IMR-90 (cell line): ENCODE data around the gene FAM193B. TPM values are rescaled to one million over a fixed set of nuclear protein-coding genes. Genes with fewer than 3 reads are reported as not detected.
A peak's percentile ranks its signal among the peaks of the same experiment; 100 is the strongest.

Experiments used
- ATAC-seq: fragments of 200-7000 bp; cut with Tn5 transposase; 2 replicates; pipeline ENCODE4 v1.9.1; 2020; ENCODE audit warnings: low read depth, mild to moderate bottlenecking, moderate library complexity
- BruUV-seq: library from RNA; stranded (reverse); fragments of 400-500 nt; replicated peaks from 2 replicates; lab custom pipeline; 2021; lab: Mats Ljungman, UMichigan
- CTCF ChIA-PET: fragments of 300-600 bp; formaldehyde crosslinking; extraction: SDS; loops from one replicate; lab custom pipeline; 2021; ENCODE audit warnings: antibody characterized with exemption; lab: Yijun Ruan, JAX
- POLR2A ChIA-PET: fragments of 300-600 bp; sonication (Branson Sonifier 250); formaldehyde crosslinking; loops from one replicate; lab custom pipeline; 2022; ENCODE audit warnings: antibody characterized with exemption; ENCODE audit not compliant: unreplicated experiment; lab: Charles Lee
- DNase-seq: peaks from one replicate; pipeline ENCODE4 v3.0.0; 2013
- H2AFZ ChIP-seq: replicated peaks from 2 replicates; pipeline ENCODE3; 2013; ENCODE audit warnings: low read length, mild to moderate bottlenecking; ENCODE audit not compliant: poor library complexity
- H2AK5ac ChIP-seq: 2 replicates; pipeline ENCODE4 v1.6.1; 2013; ENCODE audit warnings: low read depth, low read length, inconsistent platforms
- H2AK9ac ChIP-seq: replicated peaks from 2 replicates; pipeline ENCODE3; 2013; ENCODE audit warnings: mild to moderate bottlenecking, low read depth, low read length, moderate library complexity; ENCODE audit not compliant: poor library complexity
- H2BK120ac ChIP-seq: 2 replicates; pipeline ENCODE4 v1.6.1; 2013; ENCODE audit warnings: low read depth, low read length, inconsistent platforms
- H2BK15ac ChIP-seq: 3 replicates; pipeline ENCODE4 v1.6.1; 2013; ENCODE audit warnings: low read depth, low read length, inconsistent platforms
- H2BK20ac ChIP-seq: 2 replicates; pipeline ENCODE4 v1.6.1; 2013; ENCODE audit warnings: low read depth, mild to moderate bottlenecking, inconsistent platforms, low read length, moderate library complexity
- H2BK5ac ChIP-seq: 2 replicates; pipeline ENCODE4 v1.6.1; 2013; ENCODE audit warnings: mild to moderate bottlenecking, low read depth, low read length, inconsistent platforms; ENCODE audit not compliant: poor library complexity, severe bottlenecking
- H3K14ac ChIP-seq: replicated peaks from 2 replicates; pipeline ENCODE4 v1.6.1; 2013; ENCODE audit warnings: low read depth, low read length, inconsistent platforms
- H3K18ac ChIP-seq: 2 replicates; pipeline ENCODE4 v1.6.1; 2013; ENCODE audit warnings: low read depth, low read length, control low read depth
- H3K23ac ChIP-seq: 2 replicates; pipeline ENCODE4 v1.6.1; 2013; ENCODE audit warnings: low read depth, low read length, inconsistent platforms
- H3K27ac ChIP-seq: 2 replicates; pipeline ENCODE4 v1.5.1; 2013; ENCODE audit warnings: mild to moderate bottlenecking, control low read depth, low read length; ENCODE audit not compliant: insufficient read depth
- H3K27me3 ChIP-seq: 2 replicates; pipeline ENCODE4 v1.6.1; 2013; ENCODE audit warnings: low read length; ENCODE audit not compliant: control insufficient read depth, insufficient read depth
- H3K36me3 ChIP-seq: 2 replicates; pipeline ENCODE4 v1.6.1; 2013; ENCODE audit warnings: low read length, mixed read lengths; ENCODE audit not compliant: control insufficient read depth, insufficient read depth
- H3K4ac ChIP-seq: 2 replicates; pipeline ENCODE4 v1.6.1; 2013; ENCODE audit warnings: low read depth, low read length, inconsistent platforms
- H3K4me1 ChIP-seq: 2 replicates; pipeline ENCODE4 v1.6.1; 2013; ENCODE audit warnings: low read length, mixed read lengths; ENCODE audit not compliant: control insufficient read depth, insufficient read depth
- H3K4me2 ChIP-seq: 2 replicates; pipeline ENCODE4 v1.6.1; 2013; ENCODE audit warnings: low read depth, mild to moderate bottlenecking, control low read depth, low read length, moderate library complexity
- H3K4me3 ChIP-seq: 2 replicates; pipeline ENCODE4 v1.5.1; 2013; ENCODE audit warnings: low read depth, mild to moderate bottlenecking, control low read depth, low read length, moderate library complexity; ENCODE audit not compliant: insufficient read depth
- H3K56ac ChIP-seq: 2 replicates; pipeline ENCODE4 v1.6.1; 2013; ENCODE audit warnings: low read length, inconsistent platforms; ENCODE audit not compliant: insufficient read depth; ENCODE audit errors: extremely low read depth
- H3K79me1 ChIP-seq, 2 experiments: 2 replicates each; pipeline ENCODE4 v1.6.1; 2013; ENCODE audit warnings: low read length in 2 of 2, inconsistent platforms in 1 of 2, low read depth in 1 of 2
- H3K9ac ChIP-seq: 2 replicates; pipeline ENCODE4 v1.6.1; 2013; ENCODE audit warnings: low read depth, low read length, control low read depth
- H3K9me1 ChIP-seq: 2 replicates; pipeline ENCODE4 v1.6.1; 2013; ENCODE audit warnings: low read length, inconsistent platforms; ENCODE audit not compliant: insufficient read depth
- H3K9me3 ChIP-seq: 2 replicates; pipeline ENCODE4 v1.6.1; 2013; ENCODE audit warnings: low read length; ENCODE audit not compliant: control insufficient read depth, insufficient read depth
- H4K20me1 ChIP-seq: 2 replicates; pipeline ENCODE4 v1.6.1; 2013; ENCODE audit warnings: low read length, inconsistent platforms; ENCODE audit not compliant: insufficient read depth
- H4K5ac ChIP-seq: 2 replicates; pipeline ENCODE4 v1.6.1; 2013; ENCODE audit warnings: mild to moderate bottlenecking, low read depth, low read length, control low read depth
- H4K8ac ChIP-seq, 2 experiments: 2 replicates each; pipeline ENCODE4 v1.6.1; 2013; ENCODE audit warnings: low read depth in 2 of 2, low read length in 2 of 2, control low read depth in 1 of 2, inconsistent platforms in 1 of 2
- H4K91ac ChIP-seq: 2 replicates; pipeline ENCODE4 v1.6.1; 2013; ENCODE audit warnings: low read depth, low read length, inconsistent platforms; ENCODE audit not compliant: insufficient read depth
- BHLHE40 ChIP-seq: fragments of 150-350 bp; IDR thresholded peaks from 2 replicates; pipeline ENCODE4 v1.6.1; 2016; ENCODE audit warnings: mild to moderate bottlenecking, low read depth, low read length
- MAFK ChIP-seq: IDR thresholded peaks from 2 replicates; pipeline ENCODE4 v1.6.1; 2012; ENCODE audit warnings: low read depth, low read length, improper control_type of control experiment
- WGBS, 2 experiments: methylation state at CpG; one replicate each; pipeline versions ENCODE4 v1.1.5 to v1.1.7; 2013; ENCODE audit warnings: missing lambda C conversion rate in 2 of 2; ENCODE audit not compliant: insufficient read length in 1 of 2; ENCODE audit errors: extremely low coverage in 2 of 2; 5-methylcytosine and 5-hydroxymethylcytosine counted together
- dilution Hi-C: fragments of 300-500 bp; cut with HindIII; formaldehyde crosslinking; loops from one replicate; pipeline ENCODE4 v1.14.3; 2018; ENCODE audit warnings: low sequenced_read_pairs; ENCODE audit not compliant: unreplicated experiment
- in situ Hi-C: fragments of 300-500 bp; cut with MboI; formaldehyde crosslinking; loops from 3 replicates; pipeline ENCODE4 v1.14.3; 2019; ENCODE audit warnings: low sequenced_read_pairs, inconsistent platforms, mixed read lengths
- intact Hi-C: fragments of 100-400 bp; cut with micrococcal nuclease; formaldehyde crosslinking; loops from 2 replicates; pipeline ENCODE4 v1.10.0; 2022
- polyA plus RNA-seq, 3 experiments: library from polyadenylated mRNA; depleted of rRNA; stranded (reverse); fragments of >200 nt; gene quantifications; 2 replicates each; pipeline ENCODE4 v1.2.3, GENCODE V29; 2012; ENCODE audit warnings: low replicate concordance in 1 of 3
- total RNA-seq: library from RNA; depleted of rRNA; stranded (reverse); fragments of >200 nt; gene quantifications from 2 replicates; pipeline ENCODE4 v1.2.3, GENCODE V29; 2012

FAM193B gene
- total and polyA plus RNA-seq, 2 of the 4 experiments (the other 2 are of a cell fraction): 9.5 to 52.2 TPM

- H2AK9ac ChIP-seq: peak overlapping the region; percentile 97
- H3K27me3 ChIP-seq: no peaks in the 10 kb centered on the region
- H3K9me3 ChIP-seq: no peaks in the 10 kb centered on the region
- no peak overlapping the region for H3K56ac ChIP-seq
- H3K27ac ChIP-seq: no peak overlapping the region
- no peak overlapping the region for H2BK15ac ChIP-seq
- H4K20me1 ChIP-seq: no peaks in the 10 kb centered on the region; the same call in 1 of the 2 replicates
- H4K8ac ChIP-seq: peak overlapping the region in 1 of 2 experiments; percentile 17; a peak in 2 of 4 replicates
- H2AK5ac ChIP-seq: 0 out of 2 replicates have a peak overlapping the region, but pooled peaks have one; percentile 91
- in situ Hi-C loops: no loop called here
- TF ChIP-seq MAFK (no peak), BHLHE40 (no peak)
- H3K18ac ChIP-seq: no peak overlapping the region
- H2BK120ac ChIP-seq: no peak overlapping the region
- intact Hi-C loops: no loop called here
- peaks cover 64% of the 10 kb centered on the region for H3K36me3 ChIP-seq
- peak overlapping the region; percentile 70 for H3K4me3 ChIP-seq
- H2BK5ac ChIP-seq: no peak overlapping the region
- H4K91ac ChIP-seq: no peak overlapping the region
- ATAC-seq: no peak
- H3K4me2 ChIP-seq: peak overlapping the region; percentile 96
- no peak overlapping the region for H3K23ac ChIP-seq
- peaks cover 34 to 48% of the 10 kb centered on the region in 2 experiments for H3K79me1 ChIP-seq
- DNase-seq: no peak
- no peak overlapping the region for H2AFZ ChIP-seq
- no peak overlapping the region for H3K4ac ChIP-seq
- CTCF ChIA-PET: no interaction called here
- H3K9ac ChIP-seq: peak overlapping the region; percentile 88
- dilution Hi-C loops: no loop called here
- H3K4me1 ChIP-seq: peaks cover 7% of the 10 kb centered on the region
- no TSS peak for BruUV-seq
- H3K9me1 ChIP-seq: 0 out of 2 replicates have a peak, but pooled peaks cover 4% of the 10 kb centered on the region
- 93% methylated on average over 6 of the region's 7 CpGs; no CpG with 5 or more reads in 1 of the 2 experiments for whole genome bisulfite sequencing, 2 experiments
- H2BK20ac ChIP-seq: no peak overlapping the region
- no peak overlapping the region for H3K14ac ChIP-seq
- H4K5ac ChIP-seq: no peak overlapping the region
- POLR2A ChIA-PET: no interaction called here
Observed at GRCh38 chr5:177515580-177515979, 38.8 kb downstream of the FAM193B start.
